Endodermal cell (in vitro differentiated cells): ENCODE results near the gene DEGS2. TPM values are rescaled to one million over a fixed set of nuclear protein-coding genes. Genes with fewer than 3 reads are reported as not detected.

Experiments
- DNase-seq: peaks from one replicate; pipeline ENCODE4 v3.0.0-alpha.2; 2017
- H3K27ac ChIP-seq: 2 replicates; pipeline ENCODE4 v1.5.1; 2013; ENCODE audit warnings: mild to moderate bottlenecking, low read depth, low read length, moderate library complexity
- H3K27me3 ChIP-seq: 2 replicates; pipeline ENCODE4 v1.6.1; 2013; ENCODE audit warnings: mild to moderate bottlenecking, low read length, moderate library complexity; ENCODE audit not compliant: insufficient read depth, control insufficient read depth, poor library complexity, severe bottlenecking
- H3K36me3 ChIP-seq: 2 replicates; pipeline ENCODE4 v1.7.0; 2013; ENCODE audit warnings: mild to moderate bottlenecking, low read length, moderate library complexity; ENCODE audit not compliant: control insufficient read depth, insufficient read depth
- H3K4me1 ChIP-seq: one replicate; pipeline ENCODE4 v1.7.0; 2013; ENCODE audit warnings: low read length; ENCODE audit not compliant: control insufficient read depth, insufficient read depth
- H3K4me3 ChIP-seq: 2 replicates; pipeline ENCODE4 v1.5.1; 2013; ENCODE audit warnings: mild to moderate bottlenecking, low read length, moderate library complexity
- H3K9ac ChIP-seq: 2 replicates; pipeline ENCODE4 v1.6.1; 2013; ENCODE audit warnings: mild to moderate bottlenecking, low read length, moderate library complexity; ENCODE audit not compliant: poor library complexity, severe bottlenecking; ENCODE audit errors: extremely low read depth
- H3K9me3 ChIP-seq: 2 replicates; pipeline ENCODE4 v1.6.1; 2013; ENCODE audit warnings: mild to moderate bottlenecking, low read length, moderate library complexity; ENCODE audit not compliant: control insufficient read depth
- H3K27ac Mint-ChIP-seq: 2 replicates; pipeline ENCODE4 v1.8.0; 2020; ENCODE audit warnings: mixed read lengths
- H3K27me3 Mint-ChIP-seq: 2 replicates; pipeline ENCODE4 v1.8.0; 2021; ENCODE audit warnings: mild to moderate bottlenecking, mixed read lengths; ENCODE audit not compliant: insufficient read depth
- H3K36me3 Mint-ChIP-seq: 2 replicates; pipeline ENCODE4 v1.8.0; 2020; ENCODE audit warnings: low read depth, mixed read lengths
- H3K4me1 Mint-ChIP-seq: 2 replicates; pipeline ENCODE4 v1.8.0; 2020; ENCODE audit warnings: mixed read lengths
- H3K4me3 Mint-ChIP-seq: 2 replicates; pipeline ENCODE4 v1.8.0; 2020; ENCODE audit warnings: mild to moderate bottlenecking, moderate library complexity, mixed read lengths
- H3K9me3 Mint-ChIP-seq: 2 replicates; pipeline ENCODE4 v1.8.0; 2020; ENCODE audit warnings: mild to moderate bottlenecking, mixed read lengths
- CTCF ChIP-seq: fragments of 200-600 bp; sonication (generic); conservative IDR thresholded peaks from 2 replicates; pipeline ENCODE4 v1.5.0; 2021; ENCODE audit warnings: antibody characterized with exemption, mild to moderate bottlenecking
- WGBS, 2 experiments: methylation state at CpG; one replicate each; pipeline versions ENCODE4 v1.1.5 to v1.1.7; 2013; ENCODE audit warnings: missing lambda C conversion rate in 2 of 2, mixed read lengths in 1 of 2; ENCODE audit not compliant: insufficient coverage in 1 of 2, insufficient read length in 1 of 2; 5-methylcytosine and 5-hydroxymethylcytosine counted together
- total RNA-seq, 2 donors: library from RNA; stranded (reverse); fragmentation: NEBNext Ultra II Directional in 1 of 2; extraction: Animal tissue kit (Norgen Biotek cat#: 25700) in 1 of 2; gene quantifications; 2 replicates in 1 of 2; 3 replicates in 1 of 2; pipeline ENCODE4 v1.2.1, GENCODE V29; 2021

Gene DEGS2
- total RNA-seq, 2 donors from 2014 or later, result 0.18 to 0.24 TPM

- 95 to 97% methylated on average over 54 to 58 of the region's 58 CpGs for WGBS, 2 experiments
- Histone ChIP-seq H3K36me3 (no peaks in the 10 kb centered on the region), H3K4me1 (no peaks in the 10 kb centered on the region), H3K27me3 (no peaks in the 10 kb centered on the region), H3K9ac (no peak overlapping the region), H3K9me3 (no peaks in the 10 kb centered on the region), H3K27ac (no peak overlapping the region), H3K4me3 (no peak overlapping the region)
- Mint-ChIP-seq H3K27me3 (peaks cover 3% of the 10 kb centered on the region), H3K27ac (no peak overlapping the region), H3K9me3 (no peaks in the 10 kb centered on the region), H3K36me3 (no peaks in the 10 kb centered on the region), H3K4me1 (no peaks in the 10 kb centered on the region), H3K4me3 (no peak overlapping the region)
- no peak for DNase-seq
- no peak for TF ChIP-seq CTCF
These were observed 10.4 kb downstream of the DEGS2 start for GRCh38 chr14:100148837-100149731.

- no peaks in the 10 kb centered on the region for H3K9me3 ChIP-seq
- Mint-ChIP-seq H3K27me3 (peaks cover 3% of the 10 kb centered on the region), H3K4me1 (no peaks in the 10 kb centered on the region), H3K36me3 (no peaks in the 10 kb centered on the region), H3K9me3 (no peaks in the 10 kb centered on the region), H3K4me3 (no peak overlapping the region), H3K27ac (no peak overlapping the region)
- no peaks in the 10 kb centered on the region for H3K36me3 ChIP-seq
- no peaks in the 10 kb centered on the region for H3K27me3 ChIP-seq
- WGBS, 2 experiments, result 91 to 95% methylated on average over 12 to 25 of the region's 28 CpGs
- no peak for TF ChIP-seq CTCF
- H3K4me3 ChIP-seq, result no peak overlapping the region
- H3K9ac ChIP-seq, result no peak overlapping the region
- no peak for DNase-seq
- H3K4me1 ChIP-seq, result no peaks in the 10 kb centered on the region
- H3K27ac ChIP-seq, result no peak overlapping the region
These were observed 11.6 kb downstream of the DEGS2 start for GRCh38 chr14:100147691-100148464.

GRCh38 chr14:100147181-100147631, 12.2 kb downstream of the DEGS2 start:
- Mint-ChIP-seq H3K4me3 (no peak overlapping the region), H3K27me3 (no peaks in the 10 kb centered on the region), H3K27ac (no peak overlapping the region), H3K36me3 (no peaks in the 10 kb centered on the region), H3K4me1 (no peaks in the 10 kb centered on the region), H3K9me3 (no peaks in the 10 kb centered on the region)
- 90 to 92% methylated on average over 11 to 20 of the region's 20 CpGs for WGBS, 2 experiments
- Histone ChIP-seq H3K27me3 (no peaks in the 10 kb centered on the region), H3K9me3 (no peaks in the 10 kb centered on the region), H3K36me3 (no peaks in the 10 kb centered on the region), H3K9ac (no peak overlapping the region), H3K27ac (no peak overlapping the region), H3K4me1 (no peaks in the 10 kb centered on the region), H3K4me3 (no peak overlapping the region)
- DNase-seq, result no peak
- TF ChIP-seq CTCF, result no peak
